H1 (cell line): ENCODE data around the gene GPATCH11. TPM values are rescaled to one million over a fixed set of nuclear protein-coding genes. Genes with fewer than 3 reads are reported as not detected.

ENCODE experiments used
- CTCF ChIA-PET: fragments of 300-600 bp; sonication (Branson Sonifier 250); formaldehyde crosslinking; loops from one replicate; lab custom pipeline; 2021; ENCODE audit not compliant: partially characterized antibody; lab: Charles Lee
- POLR2A ChIA-PET: fragments of 300-600 bp; sonication (Branson Sonifier 250); formaldehyde crosslinking; loops from one replicate; lab custom pipeline; 2021; ENCODE audit warnings: inconsistent platforms; ENCODE audit not compliant: partially characterized antibody; lab: Charles Lee
- DNase-seq, 2 experiments: peaks; one replicate each; pipeline versions ENCODE4 v3.0.0 to v3.0.0-alpha.2; 2010 to 2022; ENCODE audit warnings: low spot score in 2 of 2, low read depth in 1 of 2, mixed read lengths in 1 of 2
- FAIRE-seq: peaks from 2 replicates; lab custom pipeline; 2011; peaks lifted over from hg19 to GRCh38; lab: Jason Lieb, UNC
- H2AFZ ChIP-seq: 2 replicates; pipeline ENCODE4 v1.8.1; 2012; ENCODE audit warnings: low read length, inconsistent platforms
- H2AK5ac ChIP-seq: 2 replicates; pipeline ENCODE4 v1.6.1; 2013; ENCODE audit warnings: low read depth, low read length
- H2BK120ac ChIP-seq: replicated peaks from 2 replicates; pipeline ENCODE3; 2013; ENCODE audit warnings: low read depth, low read length, inconsistent platforms
- H2BK12ac ChIP-seq: 2 replicates; pipeline ENCODE4 v1.6.1; 2013; ENCODE audit warnings: low read depth, low read length
- H2BK15ac ChIP-seq: 2 replicates; pipeline ENCODE4 v1.6.1; 2013; ENCODE audit warnings: low read length
- H2BK20ac ChIP-seq: 2 replicates; pipeline ENCODE4 v1.6.1; 2013; ENCODE audit warnings: low read length
- H2BK5ac ChIP-seq: 2 replicates; pipeline ENCODE4 v1.6.1; 2013; ENCODE audit warnings: low read depth, low read length
- H3K14ac ChIP-seq: 2 replicates; pipeline ENCODE4 v1.6.1; 2013; ENCODE audit warnings: inconsistent platforms; ENCODE audit not compliant: insufficient read length
- H3K18ac ChIP-seq: 2 replicates; pipeline ENCODE4 v1.6.1; 2013; ENCODE audit warnings: low read length; ENCODE audit errors: extremely low read depth
- H3K23ac ChIP-seq: 2 replicates; pipeline ENCODE4 v1.6.1; 2013; ENCODE audit warnings: inconsistent platforms; ENCODE audit not compliant: insufficient read length
- H3K23me2 ChIP-seq: 2 replicates; pipeline ENCODE4 v1.6.1; 2013; ENCODE audit warnings: low read depth, low read length
- H3K27ac ChIP-seq: 2 replicates; pipeline ENCODE4 v1.6.1; 2011; ENCODE audit warnings: low read depth, low read length, inconsistent platforms
- H3K27me3 ChIP-seq, 4 experiments: replicated peaks in 1 of 4; 1 replicate in 1 of 4; 2 replicates in 3 of 4; pipeline versions ENCODE4 v1.6.1 to v1.8.1; 2011 to 2013; ENCODE audit warnings: low read length in 3 of 4, mild to moderate bottlenecking in 3 of 4, inconsistent platforms in 2 of 4, mixed read lengths in 2 of 4, moderate library complexity in 1 of 4; ENCODE audit not compliant: control insufficient read depth in 3 of 4, insufficient read depth in 3 of 4; ENCODE audit errors: extremely low read depth in 1 of 4
- H3K36me3 ChIP-seq, 4 experiments: 2 replicates each; pipeline versions ENCODE4 v1.6.1 to v1.8.1; 2011 to 2013; ENCODE audit warnings: mild to moderate bottlenecking in 4 of 4, low read length in 3 of 4, moderate library complexity in 2 of 4, control low read depth in 1 of 4, inconsistent platforms in 1 of 4; ENCODE audit not compliant: insufficient read depth in 4 of 4, control insufficient read depth in 2 of 4
- H3K4ac ChIP-seq: replicated peaks from 2 replicates; pipeline ENCODE3; 2013; ENCODE audit warnings: low read length, low read depth, mixed read lengths, inconsistent platforms; ENCODE audit not compliant: insufficient read length
- H3K4me1 ChIP-seq, 4 experiments: replicated peaks in 1 of 4; 1 replicate in 1 of 4; 2 replicates in 3 of 4; pipeline versions ENCODE4 v1.6.1 to v1.8.1; 2011 to 2013; ENCODE audit warnings: low read length in 3 of 4, inconsistent platforms in 2 of 4, mixed read lengths in 1 of 4; ENCODE audit not compliant: insufficient read depth in 4 of 4, control insufficient read depth in 3 of 4
- H3K4me2 ChIP-seq, 2 experiments: 2 replicates each; pipeline versions ENCODE4 v1.6.1 to v1.8.1; 2011 to 2013; ENCODE audit warnings: low read depth in 2 of 2, low read length in 2 of 2, control low read depth in 1 of 2, inconsistent platforms in 1 of 2, mild to moderate bottlenecking in 1 of 2; ENCODE audit not compliant: insufficient read depth in 1 of 2
- H3K4me3 ChIP-seq, 4 experiments: fragments of 200-600, 300-600 bp in 1 of 4; sonication (generic), shearing (Covaris generic), sonication (Bioruptor Twin) in 1 of 4; 2 replicates each; pipeline versions ENCODE4 v1.5.1 to v1.8.1; 2011 to 2016; ENCODE audit warnings: low read length in 4 of 4, low read depth in 3 of 4, control low read depth in 2 of 4, inconsistent platforms in 2 of 4, mild to moderate bottlenecking in 2 of 4, mixed read lengths in 1 of 4, moderate library complexity in 1 of 4; ENCODE audit not compliant: insufficient read depth in 2 of 4; ENCODE audit errors: extremely low read depth in 1 of 4
- H3K56ac ChIP-seq: replicated peaks from 2 replicates; pipeline ENCODE3; 2013; ENCODE audit warnings: low read depth, mild to moderate bottlenecking, mixed read lengths, low read length, inconsistent platforms; ENCODE audit not compliant: insufficient read length
- H3K79me1 ChIP-seq: 2 replicates; pipeline ENCODE4 v1.6.1; 2013; ENCODE audit warnings: low read depth, low read length, control low read depth
- H3K79me2 ChIP-seq, 2 experiments: 2 replicates each; pipeline versions ENCODE4 v1.6.1 to v1.8.1; 2012 to 2013; ENCODE audit warnings: low read length in 2 of 2, mild to moderate bottlenecking in 2 of 2, inconsistent platforms in 1 of 2; ENCODE audit not compliant: insufficient read depth in 2 of 2, control insufficient read depth in 1 of 2
- H3K9ac ChIP-seq, 4 experiments: replicated peaks in 1 of 4; 1 replicate in 1 of 4; 2 replicates in 3 of 4; pipeline versions ENCODE4 v1.6.1 to v1.8.1; 2011 to 2013; ENCODE audit warnings: low read depth in 3 of 4, low read length in 3 of 4, control low read depth in 2 of 4, mild to moderate bottlenecking in 2 of 4, moderate library complexity in 2 of 4, inconsistent platforms in 1 of 4; ENCODE audit errors: extremely low read depth in 1 of 4
- H3K9me3 ChIP-seq, 2 experiments: 2 replicates each; pipeline versions ENCODE4 v1.6.1 to v1.8.1; 2012 to 2013; ENCODE audit warnings: mild to moderate bottlenecking in 2 of 2, moderate library complexity in 2 of 2, control low read depth in 1 of 2, inconsistent platforms in 1 of 2, low read depth in 1 of 2, low read length in 1 of 2, mixed read lengths in 1 of 2; ENCODE audit not compliant: insufficient read depth in 2 of 2
- H4K20me1 ChIP-seq, 2 experiments: replicated peaks in 1 of 2; 2 replicates each; pipeline versions ENCODE3 to v1.8.1; 2011 to 2013; ENCODE audit warnings: inconsistent platforms in 2 of 2, low read length in 2 of 2, mild to moderate bottlenecking in 1 of 2; ENCODE audit not compliant: insufficient read depth in 2 of 2, control insufficient read depth in 1 of 2
- H4K5ac ChIP-seq: 2 replicates; pipeline ENCODE4 v1.6.1; 2013; ENCODE audit warnings: low read length, low read depth, mixed read lengths, inconsistent platforms; ENCODE audit not compliant: insufficient read length
- H4K8ac ChIP-seq: 2 replicates; pipeline ENCODE4 v1.8.0; 2013; ENCODE audit warnings: mild to moderate bottlenecking, moderate library complexity, low read length, inconsistent platforms; ENCODE audit not compliant: insufficient read depth; ENCODE audit errors: extremely low read depth
- H4K91ac ChIP-seq: replicated peaks from 2 replicates; pipeline ENCODE3; 2013; ENCODE audit warnings: low read length, mixed read lengths, inconsistent platforms; ENCODE audit not compliant: insufficient read length
- CBX8 ChIP-seq: fragments of 300-800, 300-1000 bp; sonication (generic); IDR thresholded peaks from 2 replicates; pipeline ENCODE4 v1.7.1; 2016; ENCODE audit warnings: low read depth, low read length, borderline replicate concordance
- CHD2 ChIP-seq: IDR thresholded peaks from 2 replicates; pipeline ENCODE4 v1.6.1; 2012; ENCODE audit warnings: low read length, improper control_type of control experiment
- JUND ChIP-seq: IDR thresholded peaks from 2 replicates; pipeline ENCODE4 v1.6.1; 2011; ENCODE audit warnings: mild to moderate bottlenecking, improper control_type of control experiment, low read length
- KDM1A ChIP-seq: fragments of 200-600, 300-600 bp; sonication (generic); IDR thresholded peaks from 2 replicates; pipeline ENCODE4 v1.7.1; 2016; ENCODE audit warnings: mild to moderate bottlenecking, low read length, borderline replicate concordance
- KDM5A ChIP-seq: fragments of 200-600 bp; IDR thresholded peaks from 2 replicates; pipeline ENCODE4 v1.7.1; 2012; ENCODE audit warnings: mild to moderate bottlenecking, low read length, inconsistent platforms, mixed read lengths
- NANOG ChIP-seq: IDR thresholded peaks from 2 replicates; pipeline ENCODE4 v1.6.1; 2011; ENCODE audit warnings: low read length, low read depth, mild to moderate bottlenecking, inconsistent platforms; ENCODE audit not compliant: insufficient read depth, poor library complexity, severe bottlenecking
- NRF1 ChIP-seq: IDR thresholded peaks from 2 replicates; pipeline ENCODE4 v1.6.1; 2011; ENCODE audit warnings: mild to moderate bottlenecking, low read depth, low read length, improper control_type of control experiment
- PHF8 ChIP-seq: fragments of 200-600 bp; sonication (generic); conservative IDR thresholded peaks from 2 replicates; pipeline ENCODE4 v1.7.1; 2012; ENCODE audit warnings: low read depth, mild to moderate bottlenecking, inconsistent platforms, low read length, moderate library complexity
- RAD21 ChIP-seq, 2 experiments: IDR thresholded peaks in 1 of 2; conservative IDR thresholded peaks in 1 of 2; 2 replicates each; pipeline ENCODE4 v1.6.1; 2011; ENCODE audit warnings: low read depth in 2 of 2, low read length in 2 of 2, improper control_type of control experiment in 1 of 2, inconsistent platforms in 1 of 2, mild to moderate bottlenecking in 1 of 2, moderate library complexity in 1 of 2
- RFX5 ChIP-seq: IDR thresholded peaks from 2 replicates; pipeline ENCODE4 v1.6.1; 2011; ENCODE audit warnings: low read depth, low read length, improper control_type of control experiment, borderline replicate concordance
- SP1 ChIP-seq: IDR thresholded peaks from 2 replicates; pipeline ENCODE4 v1.6.1; 2011; ENCODE audit warnings: low read depth, low read length
- SP4 ChIP-seq: IDR thresholded peaks from 2 replicates; pipeline ENCODE4 v1.6.1; 2012; ENCODE audit warnings: low read length, inconsistent platforms
- TCF12 ChIP-seq: IDR thresholded peaks from 2 replicates; pipeline ENCODE4 v1.6.1; 2011; ENCODE audit warnings: low read depth, mild to moderate bottlenecking, low read length
- TEAD4 ChIP-seq: IDR thresholded peaks from 2 replicates; pipeline ENCODE4 v1.6.1; 2012; ENCODE audit warnings: low read depth, low read length, inconsistent platforms, mixed read lengths
- ZNF274 ChIP-seq: IDR thresholded peaks from 2 replicates; pipeline ENCODE4 v1.7.0; 2012; ENCODE audit warnings: low read length, borderline replicate concordance; ENCODE audit errors: extremely low read depth
- WGBS, 2 experiments: shearing (Covaris generic) in 1 of 2; methylation state at CpG; one replicate each; pipeline versions ENCODE4 v1.1.6 to v1.1.7; 2013 to 2015; ENCODE audit warnings: low lambda C conversion rate in 2 of 2, mixed read lengths in 2 of 2, inconsistent platforms in 1 of 2, low coverage in 1 of 2, missing lambda C conversion rate in 1 of 2; ENCODE audit not compliant: insufficient replicate concordance in 2 of 2, insufficient coverage in 1 of 2, insufficient read length in 1 of 2; ENCODE audit errors: extremely low coverage in 1 of 2, missing lambda C conversion rate in 1 of 2; 5-methylcytosine and 5-hydroxymethylcytosine counted together
- polyA plus RNA-seq, 7 experiments: library from polyadenylated mRNA; depleted of rRNA in 3 of 7; stranded (reverse) in 5 of 7; unstranded in 2 of 7; fragments of >200 nt in 5 of 7; fragments of 200-250 nt in 2 of 7; gene quantifications; 1 replicate in 5 of 7; 2 replicates in 1 of 7; 4 replicates in 1 of 7; pipeline versions ENCODE4 v1.2.1 to v1.2.3, GENCODE V29; 2011 to 2013; ENCODE audit warnings: missing spikeins in 2 of 7, mixed read lengths in 2 of 7
- total RNA-seq: library from RNA; stranded (reverse); fragmentation: NEBNext Ultra II Directional; extraction: Animal tissue kit (Norgen Biotek cat#: 25700); gene quantifications from 2 replicates; pipeline ENCODE4 v1.2.1, GENCODE V29; 2021

Gene GPATCH11
- total and polyA plus RNA-seq, 2 of the 8 experiments (the other 6 are each of a cell fraction or from before 2014, with no cell fraction given) = 0.60 to 3.4 TPM

DNA sequence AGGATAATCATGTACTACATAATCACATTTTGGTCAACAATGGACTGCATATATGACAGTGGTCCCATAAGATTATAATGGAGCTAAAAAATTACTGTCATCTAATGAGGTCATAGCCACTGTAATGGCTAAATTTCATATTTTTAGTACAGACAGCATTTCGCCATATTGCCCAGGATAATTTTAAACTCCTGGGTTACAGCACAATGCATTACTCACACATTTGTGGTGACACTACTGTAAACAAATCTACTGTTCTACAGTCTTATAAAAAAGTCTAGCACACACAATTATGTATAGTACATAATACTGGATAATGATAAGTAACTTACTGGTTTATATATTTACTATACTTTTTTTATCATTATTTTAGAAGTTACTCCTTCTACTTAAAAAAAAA is 59.7 kb downstream of the GPATCH11 start:
- H3K27me3 ChIP-seq = no peaks in the 10 kb centered on the region
- FAIRE-seq (no peak), DNase-seq (no peak)
- H4K8ac ChIP-seq = no peak overlapping the region
- H2BK12ac ChIP-seq = no peak overlapping the region
- TF ChIP-seq PHF8 = no peak
- TF ChIP-seq CHD2 = no peak
- TF ChIP-seq SP1 = no peak
- no peak for TF ChIP-seq TEAD4
- no peak for TF ChIP-seq NRF1
- no peak for TF ChIP-seq KDM1A
- TF ChIP-seq SP4 = no peak
- TF ChIP-seq RFX5 = no peak
- TF ChIP-seq CBX8 = no peak
- no peak for TF ChIP-seq RAD21 (IDR thresholded peaks at IDR 0.05 in 1 of 2, conservative IDR thresholded peaks at IDR 0.05 in 1 of 2; ENCODE audit: low read depth in 2 of 2, low read length in 2 of 2)
- no peak for TF ChIP-seq KDM5A
- TF ChIP-seq TCF12 = no peak
- TF ChIP-seq NANOG = no peak
- no peak for TF ChIP-seq JUND
- no peak for TF ChIP-seq ZNF274
- H3K9ac ChIP-seq = no peak overlapping the region
- H2AK5ac ChIP-seq = no peak overlapping the region
- no peak overlapping the region for H3K56ac ChIP-seq
- no peak overlapping the region for H2BK120ac ChIP-seq
- POLR2A ChIA-PET = no interaction called here
- no peaks in the 10 kb centered on the region for H3K79me1 ChIP-seq
- H3K9me3 ChIP-seq = no peaks in the 10 kb centered on the region
- H3K14ac ChIP-seq = no peak overlapping the region
- H2AFZ ChIP-seq = no peak overlapping the region
- no peak overlapping the region for H2BK15ac ChIP-seq
- H3K23me2 ChIP-seq = no peaks in the 10 kb centered on the region
- no peak overlapping the region for H2BK20ac ChIP-seq
- peaks cover 15 to 43% (median 25%) of the 10 kb centered on the region in 4 experiments for H3K36me3 ChIP-seq
- no peak overlapping the region for H4K5ac ChIP-seq
- H3K18ac ChIP-seq = no peak overlapping the region
- H3K79me2 ChIP-seq = no peaks in the 10 kb centered on the region
- no peaks in the 10 kb centered on the region for H3K4me1 ChIP-seq
- no peak overlapping the region for H3K27ac ChIP-seq
- H4K91ac ChIP-seq = no peak overlapping the region
- CTCF ChIA-PET = interaction anchor here (0.8 kb wide), 1 partner anchor 89 kb away, joined by 3 read pairs; no protein-coding TSS in a partner anchor
- no peak overlapping the region for H3K23ac ChIP-seq
- H3K4me3 ChIP-seq = no peak overlapping the region
- no peak overlapping the region for H3K4ac ChIP-seq
- WGBS, 2 experiments = 88% methylated on average over 1 of the region's 1 CpG; no CpG with 5 or more reads in 1 of the 2 experiments
- no peaks in the 10 kb centered on the region for H4K20me1 ChIP-seq
- H3K4me2 ChIP-seq = no peak overlapping the region
- H2BK5ac ChIP-seq = no peak overlapping the region
